ENCODE results near the gene FSTL4. TPM values are rescaled to one million over a fixed set of nuclear protein-coding genes. Genes with fewer than 3 reads are reported as not detected.

FSTL4 gene
- polyA plus RNA-seq, 3 donors, result not detected

- no peaks in the 10 kb centered on the region for H3K27me3 ChIP-seq (ENCODE audit: control insufficient read depth in 2 of 2, insufficient read depth in 2 of 2, low read length in 2 of 2)
- no peaks in the 10 kb centered on the region for H3K9me3 ChIP-seq (replicated peaks in 1 of 2; ENCODE audit: control insufficient read depth in 1 of 2, insufficient read depth in 1 of 2, low read length in 2 of 2)
- H4K20me1 ChIP-seq (ENCODE audit: insufficient read depth, low read length), result no peaks in the 10 kb centered on the region
- H3K36me3 Mint-ChIP-seq, result no peaks in the 10 kb centered on the region
- H3K27ac Mint-ChIP-seq, result no peak overlapping the region
- H3K4me1 Mint-ChIP-seq, result no peaks in the 10 kb centered on the region
- H3K4me2 ChIP-seq (replicated peaks; ENCODE audit: extremely low read depth, low read length, poor library complexity, severe bottlenecking), result no peak overlapping the region
- WGBS (ENCODE audit: insufficient coverage), result 97% methylated on average over 11 of the region's 12 CpGs
- H3K9ac ChIP-seq (ENCODE audit: insufficient read depth, low read length, poor library complexity, severe bottlenecking), result no peak overlapping the region
- H3K79me2 ChIP-seq (ENCODE audit: insufficient read depth, low read length), result no peaks in the 10 kb centered on the region
- no peaks in the 10 kb centered on the region for H3K4me1 ChIP-seq (ENCODE audit: control insufficient read depth in 1 of 2, insufficient read depth in 2 of 2, low read length in 2 of 2)
- no peaks in the 10 kb centered on the region for H3K36me3 ChIP-seq (replicated peaks in 1 of 2; ENCODE audit: control insufficient read depth in 1 of 2, insufficient read depth in 2 of 2, low read length in 2 of 2)
- no peak overlapping the region for H3K27ac ChIP-seq (ENCODE audit: low read depth in 1 of 2, low read length in 2 of 2)
- DNase-seq, result no peak
- no peak overlapping the region for H2AFZ ChIP-seq (ENCODE audit: insufficient read depth, low read depth, low read length, poor library complexity, severe bottlenecking)
- no peaks in the 10 kb centered on the region for H3K9me3 Mint-ChIP-seq
- H3K27me3 Mint-ChIP-seq (ENCODE audit: low read depth in 3 of 3), result peaks cover 0 to 4% (median 0%) of the 10 kb centered on the region in 3 donors
- H3K4me3 ChIP-seq (replicated peaks in 1 of 3; ENCODE audit: low read depth in 2 of 3, low read length in 3 of 3), result no peak overlapping the region
- H3K4me3 Mint-ChIP-seq, result no peak overlapping the region
- no peak for TF ChIP-seq CTCF (IDR thresholded peaks at IDR 0.05)
- intact Hi-C loops (cut with micrococcal nuclease), result no loop called here
Observed at GRCh38 chr5:133331941-133332340, 280.4 kb downstream of the FSTL4 start.

DNA sequence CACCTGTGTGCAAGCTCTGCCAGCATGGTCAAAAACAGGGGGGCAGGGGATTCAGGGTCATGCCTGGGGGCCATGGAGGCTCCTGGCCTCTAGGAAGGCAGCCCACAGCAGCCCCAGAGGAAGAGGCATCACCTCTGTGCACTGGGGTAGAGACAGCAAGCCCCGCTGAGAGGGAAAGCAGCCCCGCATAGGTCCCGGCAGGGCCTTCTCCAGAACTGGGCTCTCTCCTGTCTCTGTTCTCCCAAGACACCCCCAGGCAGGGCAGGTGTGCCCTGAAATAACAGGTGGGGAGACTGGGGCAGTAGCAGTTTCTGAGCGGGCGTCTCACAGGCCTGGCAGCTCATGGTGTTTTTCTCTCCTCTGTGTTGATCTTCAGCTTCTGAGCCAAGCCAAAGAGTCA, 281.4 kb downstream of the FSTL4 start:
- Mint-ChIP-seq H3K9me3 (no peaks in the 10 kb centered on the region), H3K4me1 (no peaks in the 10 kb centered on the region), H3K36me3 (no peaks in the 10 kb centered on the region), H3K27ac (peak overlapping the region in 1 of 7 donors; percentile 63), H3K4me3 (no peak overlapping the region), H3K27me3 (ENCODE audit: low read depth in 3 of 3) (peaks cover 0 to 4% (median 0%) of the 10 kb centered on the region in 3 donors)
- Histone ChIP-seq H4K20me1 (ENCODE audit: insufficient read depth, low read length) (no peaks in the 10 kb centered on the region), H3K9ac (ENCODE audit: insufficient read depth, low read length, poor library complexity, severe bottlenecking) (no peak overlapping the region), H3K4me2 (replicated peaks; ENCODE audit: extremely low read depth, low read length, poor library complexity, severe bottlenecking) (no peak overlapping the region), H3K36me3 (replicated peaks in 1 of 2; ENCODE audit: control insufficient read depth in 1 of 2, insufficient read depth in 2 of 2, low read length in 2 of 2) (no peaks in the 10 kb centered on the region), H2AFZ (ENCODE audit: insufficient read depth, low read depth, low read length, poor library complexity, severe bottlenecking) (no peak overlapping the region), H3K79me2 (ENCODE audit: insufficient read depth, low read length) (no peaks in the 10 kb centered on the region), H3K27ac (ENCODE audit: low read depth in 1 of 2, low read length in 2 of 2) (no peak overlapping the region), H3K9me3 (replicated peaks in 1 of 2; ENCODE audit: control insufficient read depth in 1 of 2, insufficient read depth in 1 of 2, low read length in 2 of 2) (no peaks in the 10 kb centered on the region), H3K27me3 (ENCODE audit: control insufficient read depth in 2 of 2, insufficient read depth in 2 of 2, low read length in 2 of 2) (no peaks in the 10 kb centered on the region), H3K4me3 (replicated peaks in 1 of 3; ENCODE audit: low read depth in 2 of 3, low read length in 3 of 3) (no peak overlapping the region), H3K4me1 (ENCODE audit: control insufficient read depth in 1 of 2, insufficient read depth in 2 of 2, low read length in 2 of 2) (no peaks in the 10 kb centered on the region)
- 94% methylated on average over 5 of the region's 5 CpGs for WGBS (ENCODE audit: insufficient coverage)
- DNase-seq, result no peak
- TF ChIP-seq CTCF (IDR thresholded peaks at IDR 0.05), result no peak
- intact Hi-C loops (cut with micrococcal nuclease), result no loop called here

Data from CD14-positive monocyte (primary cell).